RCC 7860 (cell line): ENCODE measurements around the gene CSNK2A1.
"Not testable (repeated sequence)": the region's sequence is repeated elsewhere in the genome, so short reads cannot be mapped to it uniquely, and the experiment has no call there.

Experiments
- DNase-seq: peaks from one replicate; pipeline ENCODE4 v3.0.0-alpha.2; 2015; ENCODE audit warnings: low spot score
- FAIRE-seq: peaks from 2 replicates; lab custom pipeline; 2012; peaks lifted over from hg19 to GRCh38; lab: Jason Lieb, UNC

CSNK2A1 gene

DNA sequence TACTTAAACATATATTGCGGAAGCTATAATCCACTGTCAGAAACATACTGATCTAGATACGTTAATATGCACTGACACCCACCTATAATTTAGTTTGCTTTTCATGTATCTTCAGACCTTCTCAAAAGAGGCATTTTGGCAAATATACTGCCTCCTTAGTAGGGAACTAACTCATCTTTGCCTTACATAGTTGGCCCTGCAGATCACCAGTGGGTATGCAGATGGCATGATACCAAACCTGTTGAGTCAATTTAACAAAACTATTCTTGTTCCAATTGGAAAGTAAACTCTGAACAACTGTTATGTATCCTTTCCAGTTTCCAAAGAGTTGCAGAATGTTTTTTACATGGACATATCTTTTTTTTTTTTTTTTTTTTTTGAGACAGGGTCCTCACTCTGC is 45.6 kb downstream of the CSNK2A1 start:
- FAIRE-seq = no peak
- no peak for DNase-seq

DNA sequence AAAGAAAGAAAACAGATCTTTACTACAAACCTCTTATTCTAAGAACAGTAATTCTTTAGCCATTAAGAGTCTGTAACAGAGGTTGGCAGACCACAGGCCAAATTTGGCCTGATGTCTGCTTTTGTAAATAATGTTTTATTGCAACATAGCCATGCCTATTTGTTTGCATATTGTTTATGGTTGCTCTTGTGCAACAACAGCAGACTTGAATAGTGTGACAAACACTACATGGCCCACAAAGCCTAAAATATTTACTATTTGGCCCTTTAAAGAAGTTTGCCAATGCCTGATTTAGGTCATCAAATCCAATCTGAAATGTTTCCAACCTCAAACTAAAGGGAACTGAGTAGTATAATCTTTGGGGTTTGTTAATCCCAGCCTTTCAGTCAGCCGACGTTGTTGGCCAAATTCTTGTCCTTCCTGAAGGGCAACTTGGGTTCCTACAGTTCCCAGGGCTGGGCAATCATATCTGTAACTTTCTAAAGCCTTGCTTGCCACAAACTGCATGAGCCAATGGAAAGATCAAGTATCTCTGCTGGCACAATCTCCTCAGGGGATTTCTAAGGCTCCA is 47.4 kb downstream of the CSNK2A1 start:
- no peak for FAIRE-seq

DNA sequence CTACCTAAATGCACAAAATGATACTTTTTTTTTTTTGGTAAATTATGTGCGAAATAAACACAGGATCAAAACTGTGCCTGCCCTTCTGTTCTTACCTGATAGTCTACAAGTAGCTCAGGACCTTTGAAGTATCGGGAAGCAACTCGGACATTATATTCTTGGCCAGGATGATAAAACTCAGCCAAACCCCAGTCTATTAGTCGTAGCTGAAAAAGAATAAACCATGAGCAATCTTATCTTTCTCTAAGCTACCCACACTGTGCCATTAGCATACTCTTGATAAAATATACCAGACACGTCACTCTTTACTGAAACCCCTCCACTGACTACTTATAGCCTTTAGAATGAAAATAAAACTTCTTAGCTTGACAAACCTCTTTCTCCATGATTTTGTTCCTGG is 51.4 kb downstream of the CSNK2A1 start:
- no peak for DNase-seq
- no peak for FAIRE-seq

More for the DNA sequence above, 47.4 kb downstream of the CSNK2A1 start:
- no peak for DNase-seq

DNA sequence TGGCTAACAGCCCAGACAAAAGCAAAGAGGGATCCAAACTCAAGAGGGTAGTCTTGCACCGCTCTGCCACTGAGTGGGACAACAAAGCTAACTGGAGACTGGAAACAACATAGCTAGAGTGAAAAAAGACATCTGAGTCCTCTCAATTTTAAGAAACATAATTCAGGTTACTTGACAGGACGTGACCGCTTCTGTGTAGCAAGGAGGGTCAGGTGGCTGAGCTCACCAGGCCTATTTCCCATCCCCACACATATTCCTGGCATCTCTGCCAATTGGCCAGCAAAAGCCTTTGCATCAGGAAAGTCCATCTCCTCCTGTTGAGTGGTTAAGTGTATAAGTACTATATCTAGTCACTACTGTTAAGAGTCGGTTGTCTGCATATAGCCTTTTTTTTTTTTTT is 55.9 kb downstream of the CSNK2A1 start:
- FAIRE-seq (no peak), DNase-seq (no peak)

DNA sequence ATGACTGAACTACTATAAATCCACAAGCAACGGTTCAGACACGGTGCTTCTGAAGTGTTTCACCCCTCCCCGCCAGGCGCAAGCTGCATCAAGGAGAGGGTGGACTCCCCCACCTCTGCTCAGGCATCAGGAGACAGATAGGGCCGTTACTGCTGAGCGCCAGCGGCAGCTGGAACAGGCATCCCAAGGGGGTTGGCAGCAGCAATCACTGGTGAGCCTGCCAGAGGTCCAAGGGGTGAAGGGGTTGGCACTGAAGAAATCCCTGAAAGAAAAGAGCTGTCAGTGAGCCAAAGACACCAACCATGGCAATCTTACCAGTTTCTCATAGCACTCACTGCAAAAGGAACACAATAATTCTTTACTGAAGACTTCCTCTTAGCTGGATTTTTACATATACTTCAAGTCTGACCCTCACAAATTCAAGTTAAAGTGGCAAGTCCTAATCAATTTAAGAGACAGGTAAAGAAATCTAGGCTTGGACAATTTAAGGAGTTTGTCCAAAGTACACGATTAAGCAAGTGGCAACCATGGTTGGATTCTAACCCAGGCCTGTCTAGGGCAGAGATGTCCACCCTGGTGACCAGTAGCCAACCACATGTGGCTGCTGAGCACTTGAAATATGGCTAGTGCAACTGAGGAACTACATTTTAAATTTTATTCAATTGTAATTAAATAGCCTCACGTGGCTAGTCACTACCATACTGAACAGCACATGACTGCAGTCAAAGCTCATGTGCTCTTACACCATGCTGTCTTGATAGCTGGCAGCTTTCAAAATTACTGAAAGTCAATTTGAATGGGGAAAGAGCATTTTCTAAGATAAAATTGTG is 59.6 kb downstream of the CSNK2A1 start:
- FAIRE-seq (no peak), DNase-seq (no peak)

DNA sequence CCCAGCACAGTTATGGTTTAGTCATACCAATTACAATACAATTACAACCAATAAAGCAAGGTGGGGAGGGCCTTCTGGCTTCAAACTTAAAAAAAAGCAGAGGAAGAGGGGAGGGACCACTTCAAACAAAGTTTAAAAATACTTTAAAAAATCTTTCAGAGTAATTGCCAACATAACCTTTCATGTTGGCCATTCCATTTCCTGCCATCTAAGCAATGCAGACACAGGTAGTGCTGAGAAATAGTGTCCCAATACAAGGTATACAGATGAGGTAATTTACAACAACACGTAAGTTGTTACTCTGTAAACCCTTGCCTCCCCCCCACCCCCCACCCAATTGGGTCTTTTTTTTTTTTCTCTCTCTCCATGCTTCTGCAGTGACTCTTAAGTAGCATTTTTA is 62.4 kb downstream of the CSNK2A1 start:
- no peak for FAIRE-seq
- no peak for DNase-seq

DNA sequence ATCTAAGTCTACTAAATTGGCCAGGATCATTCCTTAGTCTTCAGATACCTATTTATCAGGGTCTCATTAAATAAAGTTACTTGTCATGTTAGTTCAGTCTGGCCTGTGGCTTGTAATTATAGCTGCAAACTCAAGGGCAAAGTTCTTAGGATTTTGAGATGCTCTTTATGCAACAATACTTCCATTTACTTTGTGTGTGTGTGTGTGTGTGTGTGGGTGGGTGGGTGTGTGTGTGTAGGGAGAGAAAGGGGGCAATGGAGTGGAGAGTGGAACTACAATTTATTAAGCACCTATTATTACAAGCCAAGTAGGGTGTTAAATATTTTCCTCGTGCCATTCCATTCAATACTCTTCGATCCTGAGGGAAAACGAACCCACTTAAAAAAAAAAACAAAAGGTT is 63.5 kb downstream of the CSNK2A1 start:
- FAIRE-seq (no peak), DNase-seq (no peak)

DNA sequence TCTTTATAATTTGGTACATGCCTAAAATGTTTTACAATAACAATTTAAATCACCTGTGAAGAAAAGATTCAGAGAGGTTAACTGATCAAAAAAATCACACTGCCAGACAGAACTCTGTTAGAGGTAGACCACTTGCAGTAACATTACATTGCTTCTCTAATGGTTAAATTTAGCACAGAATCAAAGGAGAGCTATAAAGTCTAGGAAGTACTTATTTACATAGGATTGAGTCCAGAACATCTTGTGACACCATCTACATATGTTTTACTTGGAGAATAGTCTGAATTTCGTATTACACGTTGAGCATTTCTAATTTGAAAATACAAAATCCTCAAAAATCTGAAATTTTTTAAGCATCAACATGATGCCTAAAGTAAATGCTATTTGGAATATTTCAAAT is 64.1 kb downstream of the CSNK2A1 start:
- FAIRE-seq (no peak), DNase-seq (no peak)

DNA sequence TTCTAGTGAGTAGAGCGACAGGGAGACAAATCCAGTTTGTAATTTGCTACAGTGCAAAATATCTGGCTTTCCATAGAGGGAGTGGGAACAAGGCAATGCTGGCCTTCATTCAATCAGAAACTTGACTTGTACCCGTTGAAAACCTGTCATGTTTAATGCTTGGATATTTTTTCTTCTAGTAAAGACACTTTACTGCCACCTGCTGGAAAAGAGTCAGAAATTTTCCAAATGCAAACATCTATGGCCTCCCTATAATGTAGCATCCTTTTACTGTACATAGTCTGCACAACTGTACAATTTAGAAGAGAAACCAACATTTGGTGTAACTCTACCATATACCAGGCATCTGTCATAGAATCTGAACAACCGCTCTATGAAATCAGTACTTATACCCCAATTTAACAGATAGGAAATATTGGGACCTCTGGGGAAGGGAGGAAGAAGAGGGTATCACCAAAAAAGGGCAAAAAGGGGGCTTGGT is 64.6 kb downstream of the CSNK2A1 start:
- peak; percentile 69 for FAIRE-seq
- DNase-seq = peak; percentile 57

DNA sequence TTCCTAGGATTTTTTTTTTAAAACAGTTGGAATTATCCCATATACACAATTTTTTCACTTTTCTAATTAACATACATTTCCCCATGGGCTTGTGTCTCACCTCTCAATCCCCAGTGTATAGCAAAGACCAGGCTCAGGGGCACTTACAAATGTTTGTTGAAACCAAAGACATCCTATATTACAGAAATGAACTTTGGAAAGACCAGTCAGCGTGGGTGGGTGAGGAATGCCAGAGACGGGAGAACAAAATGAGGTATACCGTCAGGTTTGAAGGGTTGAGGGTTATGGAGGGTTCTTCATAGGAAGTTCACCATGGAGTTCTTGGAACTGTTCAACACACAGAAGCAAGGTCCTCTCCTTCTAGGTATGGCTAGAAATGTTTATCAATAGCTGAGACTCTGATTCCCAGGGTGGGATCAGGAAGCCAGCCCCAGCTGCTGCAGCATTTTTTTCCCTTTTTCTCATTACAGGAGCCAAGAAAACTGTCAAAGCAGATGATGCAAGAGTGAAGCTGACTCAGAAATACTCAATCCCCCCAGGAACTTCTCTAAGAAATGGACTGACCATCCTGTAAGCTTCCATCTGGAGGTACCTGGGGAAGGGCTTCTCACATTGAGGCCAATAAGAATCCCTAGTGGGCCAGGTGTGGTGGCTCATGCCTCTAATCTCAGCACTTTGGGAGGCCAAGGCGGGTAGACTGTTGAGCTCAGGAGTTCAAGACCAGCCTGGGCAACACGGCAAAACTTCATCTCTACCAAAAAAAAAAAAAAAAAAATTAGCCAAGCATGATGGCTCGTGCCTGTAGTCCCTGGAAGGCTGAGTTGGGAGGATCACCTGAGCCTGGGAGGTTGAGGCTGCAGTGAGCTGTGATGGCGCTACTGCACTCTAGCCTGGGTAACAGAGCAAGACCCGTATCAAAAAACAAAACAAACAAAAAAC is 65.3 kb downstream of the CSNK2A1 start:
- DNase-seq = no peak
- FAIRE-seq = no peak

DNA sequence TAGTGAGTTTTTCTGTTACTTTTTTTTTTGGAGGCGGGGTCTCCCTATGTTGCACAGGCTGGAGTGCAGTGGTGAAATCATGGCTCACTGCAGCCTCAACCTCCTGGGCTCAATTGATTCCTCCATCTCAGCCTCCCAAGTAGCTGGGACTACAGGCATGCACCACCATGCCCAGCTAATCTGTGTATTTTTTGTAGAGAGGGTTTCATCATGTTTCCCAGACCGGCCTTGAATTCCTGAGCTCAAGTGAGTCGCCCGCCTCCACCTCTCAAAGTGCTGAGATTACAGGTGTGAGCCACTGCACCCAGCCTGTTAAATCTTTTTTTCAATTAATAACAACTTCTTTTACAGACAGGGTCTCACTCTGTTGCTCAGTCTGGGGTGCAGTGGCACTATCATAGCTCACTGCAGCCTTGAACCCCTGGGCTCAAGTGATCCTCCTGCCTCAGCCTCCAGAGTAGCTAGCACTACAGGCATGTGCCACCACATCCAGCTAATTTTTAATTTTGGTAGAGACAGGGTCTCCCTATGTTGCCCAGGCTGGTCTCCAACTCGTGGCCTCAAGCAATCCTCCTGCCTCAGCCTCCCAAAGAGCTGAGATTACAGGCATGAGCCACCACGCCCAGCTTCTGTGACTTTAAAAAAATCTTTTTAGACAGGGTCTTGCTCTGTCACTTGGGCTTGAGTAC is 66.9 kb downstream of the CSNK2A1 start:
- DNase-seq, FAIRE-seq: not testable (repeated sequence)

DNA sequence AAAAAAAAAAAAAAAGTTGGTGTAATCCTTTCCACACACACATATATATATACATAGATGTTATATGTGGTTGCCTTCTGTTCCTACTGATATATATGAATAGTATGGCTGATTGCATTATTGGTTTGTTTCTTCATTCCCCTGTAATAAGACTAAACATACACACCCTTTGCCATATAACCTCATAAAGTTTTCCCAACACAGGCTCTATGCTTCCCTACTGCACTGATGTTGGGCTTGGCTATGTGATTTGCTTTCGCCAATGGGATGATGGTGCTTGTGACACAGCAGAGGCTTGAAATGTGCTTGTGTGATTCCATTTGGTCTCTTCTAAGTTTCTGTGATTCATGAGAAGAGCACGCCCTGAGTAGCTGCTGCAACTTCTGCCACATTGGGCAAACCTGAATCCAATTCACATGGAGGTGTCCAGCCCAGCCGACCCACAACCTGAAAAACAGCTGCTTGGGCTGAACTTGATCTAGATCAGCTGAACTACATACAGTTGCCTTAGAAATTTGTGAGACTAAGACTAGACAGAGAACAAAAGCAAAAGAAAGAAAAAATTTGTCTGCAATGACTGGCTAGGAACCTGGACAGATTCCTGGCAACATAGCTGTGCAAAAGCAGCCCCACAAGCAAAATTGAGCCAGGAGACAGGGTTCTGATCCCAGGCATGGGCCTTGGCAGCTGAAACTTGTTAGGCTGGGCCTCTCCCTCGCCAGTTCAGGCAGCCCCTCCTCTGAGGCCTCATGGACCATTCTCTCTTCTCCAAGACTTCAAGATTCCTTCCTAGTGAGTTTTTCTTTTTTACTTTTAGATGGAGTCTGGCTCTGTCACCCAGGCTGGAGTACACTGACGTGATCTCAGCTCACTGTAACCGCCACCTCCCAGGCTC is 67.9 kb downstream of the CSNK2A1 start:
- DNase-seq (no peak), FAIRE-seq (no peak)

DNA sequence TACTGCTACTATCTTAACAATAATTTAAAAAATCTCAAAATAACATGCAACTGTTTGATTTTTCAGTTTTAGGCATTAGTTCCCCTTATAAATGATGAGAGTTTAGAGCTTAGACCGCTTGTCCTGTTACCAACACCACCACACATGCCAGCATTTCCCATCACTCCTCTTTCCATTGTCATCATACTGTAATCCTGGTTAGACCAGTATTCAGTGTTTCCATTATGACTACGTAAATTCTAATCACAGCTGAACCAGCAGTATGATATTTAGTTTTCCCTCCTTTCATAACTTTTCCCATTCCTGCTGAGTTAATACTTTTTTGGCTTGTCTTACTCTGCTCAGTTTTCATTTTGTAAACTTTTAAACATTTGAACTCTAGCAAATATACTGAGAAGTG is 69.0 kb downstream of the CSNK2A1 start:
- DNase-seq (no peak), FAIRE-seq (no peak)

DNA sequence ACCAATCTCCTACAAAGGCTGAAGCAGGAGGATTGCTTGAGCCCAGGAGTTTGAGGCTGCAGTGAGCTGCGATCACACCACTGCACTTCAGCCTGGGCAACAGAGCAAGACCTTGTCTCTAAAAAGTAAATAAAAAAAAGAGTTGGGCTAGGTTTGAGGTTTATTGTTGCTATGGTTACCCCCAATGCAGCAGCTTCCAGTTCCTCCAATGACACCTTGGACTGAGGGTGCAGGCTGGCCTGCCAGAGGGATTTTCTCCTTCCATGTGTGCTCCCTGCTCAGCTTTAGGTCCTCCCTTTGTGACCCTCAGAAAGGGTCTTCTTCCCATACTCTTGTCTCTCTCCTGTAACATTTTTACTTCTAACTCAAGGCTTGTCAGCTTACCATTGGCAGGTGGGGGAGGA is 70.7 kb downstream of the CSNK2A1 start:
- no peak for DNase-seq
- FAIRE-seq = no peak

DNA sequence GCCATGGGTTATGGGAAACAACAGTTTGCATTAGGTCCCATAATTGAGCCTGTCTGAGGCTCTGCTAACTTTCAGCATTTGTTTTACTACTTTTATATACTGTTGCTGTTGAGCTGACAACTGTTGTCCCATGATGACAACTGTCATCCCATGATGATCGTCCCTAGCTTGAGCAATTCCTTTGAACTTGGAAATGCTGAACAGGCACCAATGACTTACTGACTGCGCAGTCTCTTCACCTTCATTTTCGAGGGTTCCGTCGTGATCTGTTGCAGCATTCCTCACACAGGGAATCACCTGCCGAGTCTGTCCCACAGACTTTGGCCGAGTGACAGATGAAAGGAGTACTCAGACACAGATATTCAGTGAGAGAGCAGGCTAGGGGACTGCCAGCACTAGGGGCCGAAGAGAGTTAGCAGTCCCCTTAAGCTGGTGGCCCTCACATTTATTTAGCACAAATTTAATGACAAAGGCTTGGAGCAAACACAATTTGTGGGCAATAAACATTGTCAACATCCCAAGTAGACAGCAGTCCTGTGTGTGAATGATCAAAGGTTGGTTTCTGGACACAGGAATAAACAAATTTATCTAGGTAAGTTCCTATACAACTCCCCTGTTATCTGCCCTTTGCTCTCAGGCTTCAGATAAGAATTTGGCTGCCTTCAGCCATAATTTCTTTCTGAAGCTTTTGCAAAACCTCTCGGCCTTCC is 71.3 kb downstream of the CSNK2A1 start:
- FAIRE-seq (no peak), DNase-seq (no peak)

DNA sequence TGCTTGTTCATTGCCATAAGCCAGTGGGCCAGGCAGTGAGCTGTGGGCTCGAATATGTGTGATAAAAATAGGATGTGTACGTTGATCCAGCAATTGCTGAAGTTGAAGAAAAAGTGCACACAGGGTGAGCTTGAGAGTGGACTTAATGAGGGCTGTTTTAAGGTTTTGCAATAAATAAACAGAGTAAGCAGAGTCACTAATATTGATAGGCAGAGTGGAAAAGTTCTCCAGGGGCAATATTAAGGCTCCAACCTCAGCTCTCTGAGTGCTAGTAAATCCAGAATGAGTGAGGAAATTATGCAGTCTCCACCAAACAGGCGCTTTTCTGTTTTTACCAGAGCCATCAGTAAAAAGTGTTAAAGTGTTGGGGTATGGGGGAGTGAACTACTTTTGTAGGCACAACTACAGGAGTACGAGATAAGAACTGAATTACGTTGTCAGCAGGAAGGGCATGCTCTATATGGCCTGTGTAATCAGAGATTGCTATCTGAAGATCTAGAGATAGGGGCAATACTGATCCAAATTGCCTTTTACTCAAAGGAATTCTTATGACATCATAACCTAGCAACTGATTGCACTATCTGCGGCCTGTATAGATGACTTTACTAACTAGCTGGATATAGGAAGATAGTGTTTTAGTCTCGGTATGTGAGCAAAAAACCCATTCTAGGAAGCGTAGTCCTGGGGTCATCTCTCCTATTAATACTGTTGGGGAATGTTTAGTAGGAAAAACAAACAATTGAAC is 73.7 kb downstream of the CSNK2A1 start:
- DNase-seq (no peak), FAIRE-seq (no peak)

DNA sequence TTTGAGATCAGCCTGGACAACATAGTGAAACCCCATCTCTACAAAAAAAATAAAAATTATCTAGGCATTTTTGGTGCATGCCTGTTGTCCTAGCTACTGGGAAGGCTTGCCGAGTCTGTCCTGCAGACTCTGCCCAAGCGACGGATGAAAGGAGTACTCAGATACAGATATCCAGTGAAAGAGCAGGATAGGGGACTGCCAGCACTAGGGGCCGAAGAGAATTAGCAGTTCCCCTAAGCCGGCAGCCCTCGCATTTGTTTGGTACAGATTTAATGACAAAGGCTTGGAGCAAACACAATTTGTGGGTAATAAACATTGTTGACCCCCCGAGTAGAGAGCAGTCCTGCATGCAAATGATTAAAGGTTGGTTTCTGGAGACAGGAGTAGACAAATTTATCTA is 75.8 kb downstream of the CSNK2A1 start:
- DNase-seq (no peak), FAIRE-seq (no peak)

DNA sequence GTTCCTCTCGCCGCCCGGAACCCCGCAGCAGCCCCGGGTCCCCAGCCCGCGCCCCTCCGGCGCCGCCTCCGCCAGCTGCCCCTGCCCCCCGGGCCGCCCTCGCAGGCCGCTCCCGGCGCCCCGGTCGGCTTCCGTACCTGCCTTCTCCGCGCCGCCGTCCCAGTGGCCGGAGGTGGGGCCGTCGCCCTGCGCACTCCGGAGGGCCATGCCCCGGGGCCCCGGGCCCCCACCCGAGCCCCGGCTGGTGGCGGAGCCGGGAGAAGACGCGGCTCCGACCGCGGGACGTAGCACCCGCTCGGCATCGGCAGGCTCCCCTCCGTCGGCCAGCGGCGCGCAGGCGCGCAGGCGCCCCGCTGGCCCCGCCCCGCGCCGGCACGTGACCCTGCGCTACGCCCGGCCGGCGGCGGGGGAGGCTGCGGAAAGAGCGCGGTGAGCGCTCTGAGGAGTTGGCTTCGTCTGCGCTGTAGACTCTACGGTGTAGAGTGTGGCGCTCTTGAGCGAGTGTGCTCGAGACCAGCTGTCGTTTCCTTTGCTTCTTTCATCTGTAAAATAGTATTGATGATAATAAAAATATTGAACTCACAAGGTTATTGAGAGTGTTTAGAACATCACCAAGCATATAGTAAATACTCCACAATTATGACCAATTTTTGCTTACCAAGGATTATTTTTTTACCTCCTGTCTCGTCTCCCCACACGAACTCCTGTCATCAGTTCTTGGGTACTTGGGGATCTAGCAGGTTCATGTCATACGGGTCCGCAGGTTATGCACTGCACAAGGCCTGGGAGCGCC is 81.2 kb downstream of the CSNK2A1 start, which contains the start of gene TBC1D20:
Gene TBC1D20 (minus strand): TSS at position 335 of the 793 bp plus-strand sequence. CDS start 128 bp downstream, at position 207.
- FAIRE-seq (no peak), DNase-seq (peak; percentile 58)
